GM18909 (cell line): Measurements from ENCODE around the gene UQCRHL.

Source experiments
- ATAC-seq: cut with Tn5 transposase; IDR thresholded peaks from one replicate; pipeline ENCODE4 v1.9.1; 2021; ENCODE audit warnings: mild to moderate bottlenecking; ENCODE audit not compliant: unreplicated experiment, poor library complexity

The UQCRHL gene

DNA sequence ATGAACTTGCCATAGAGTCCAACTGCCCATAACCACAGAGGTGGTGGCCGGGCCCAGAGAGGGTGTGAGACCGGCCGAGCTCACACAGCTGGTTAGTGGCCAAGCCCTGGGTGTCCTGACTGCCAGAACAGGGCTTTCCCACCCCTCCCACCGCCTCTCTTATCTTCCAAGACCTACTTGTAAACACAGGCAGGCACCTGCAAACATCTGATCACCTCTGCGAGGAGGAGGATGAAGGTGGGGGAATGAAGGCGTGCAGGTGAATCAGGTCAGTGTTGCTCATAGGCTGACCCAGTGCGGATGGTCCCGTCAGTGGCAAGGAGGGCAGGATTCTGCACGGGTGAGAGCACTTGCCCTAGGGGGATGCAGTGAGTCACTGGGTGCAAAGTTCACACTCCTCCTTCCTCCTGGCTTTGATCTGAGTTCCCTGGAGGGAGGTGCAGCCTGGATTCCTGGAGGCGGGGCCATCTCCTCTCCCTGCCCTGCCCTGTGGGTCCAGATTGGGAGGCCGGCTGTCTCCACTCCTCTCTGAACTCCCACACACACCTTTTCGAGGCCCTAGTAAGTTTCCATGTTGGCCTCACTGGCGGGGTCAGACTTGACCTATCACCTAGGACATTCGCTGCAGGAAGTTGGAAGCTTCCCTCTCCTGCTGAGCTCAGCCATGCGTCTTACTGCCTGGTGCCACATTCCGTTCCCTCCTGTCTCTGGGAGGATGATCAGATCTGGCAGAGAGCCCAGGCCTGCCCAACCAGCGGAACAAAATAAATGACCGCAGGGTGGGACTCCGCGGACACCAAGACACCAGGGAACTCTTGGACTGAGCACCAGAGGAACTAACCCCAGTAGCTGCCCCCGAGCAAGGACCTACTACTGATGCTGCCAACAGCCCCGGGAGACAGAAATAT lies 7.3 kb downstream of the UQCRHL start:
- no peak for ATAC-seq

DNA sequence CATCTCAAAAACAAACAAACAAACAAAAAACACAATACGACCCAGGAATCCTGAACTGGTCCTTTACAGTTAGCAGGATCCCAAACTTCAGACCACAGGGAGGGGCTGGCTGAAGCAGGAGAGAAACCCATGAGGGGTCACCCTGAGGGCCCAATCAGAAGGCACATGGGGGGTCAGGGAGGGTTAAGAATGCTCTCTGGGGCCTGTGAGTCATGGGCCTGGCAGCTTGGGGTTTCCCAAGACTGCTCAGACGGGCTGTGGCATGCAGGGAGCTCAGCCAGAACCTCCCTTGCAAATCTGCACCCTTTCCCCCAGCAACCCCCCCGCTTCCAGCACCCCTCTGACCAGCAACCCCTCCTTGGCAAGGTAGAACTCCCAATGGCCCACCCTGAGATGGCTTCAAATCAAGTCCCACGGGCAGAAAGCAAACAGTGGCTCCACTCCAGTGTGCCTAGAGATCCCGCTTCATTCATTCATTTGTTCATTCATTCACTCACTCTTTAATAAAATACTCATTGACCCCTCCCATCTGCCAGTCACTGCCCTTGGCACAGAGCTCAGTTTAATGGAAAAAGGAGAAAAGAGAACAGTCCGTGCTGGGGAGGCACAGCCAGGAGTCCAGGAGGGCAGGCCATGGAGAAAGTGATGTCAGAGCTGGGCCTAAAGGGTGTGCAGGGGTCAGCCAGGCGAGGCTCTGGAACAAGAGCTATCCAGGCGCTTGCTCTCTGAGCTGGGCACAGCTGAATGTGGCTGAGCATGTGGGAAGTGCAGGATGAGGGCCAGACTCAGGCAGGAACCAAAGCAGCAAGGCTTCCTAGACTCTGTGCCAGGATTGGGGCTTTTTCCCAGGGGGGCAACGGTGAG lies 8.2 kb downstream of the UQCRHL start:
- ATAC-seq, result no peak

DNA sequence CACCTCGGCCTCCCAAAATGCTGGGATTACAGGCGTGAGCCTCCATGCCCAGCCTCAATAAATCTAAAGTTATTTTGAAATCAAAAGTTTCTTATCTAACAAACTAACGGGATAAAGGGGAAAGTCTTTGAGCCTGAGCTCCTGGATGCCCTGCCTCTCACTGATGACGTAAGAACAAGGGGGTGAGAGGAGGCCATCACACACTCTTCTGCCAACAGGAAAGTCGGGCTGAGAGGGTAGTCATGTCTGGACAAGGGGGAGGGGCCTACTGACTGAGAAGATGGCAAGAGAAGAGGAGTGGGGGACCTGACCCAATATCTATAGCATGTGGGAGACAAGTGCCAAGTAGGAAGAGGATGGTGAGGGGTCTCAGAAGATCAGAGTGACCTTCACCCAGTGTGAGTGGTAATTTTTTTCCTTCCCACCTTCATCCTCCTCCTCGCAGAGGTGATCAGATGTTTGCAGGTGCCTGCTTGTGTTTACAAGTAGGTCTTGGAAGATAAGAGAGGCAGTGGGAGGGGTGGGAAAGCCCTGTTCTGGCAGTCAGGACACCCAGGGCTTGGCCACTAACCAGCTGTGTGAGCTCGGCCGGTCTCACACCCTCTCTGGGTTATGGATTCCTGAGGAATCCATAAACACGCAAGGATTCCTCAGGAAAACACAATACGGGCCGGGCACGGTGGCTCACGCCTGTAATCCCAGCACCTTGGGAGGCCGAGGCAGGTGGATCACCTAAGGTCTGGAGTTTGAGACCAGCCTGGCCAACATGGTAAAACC lies 9.6 kb downstream of the UQCRHL start:
- ATAC-seq, result no peak

DNA sequence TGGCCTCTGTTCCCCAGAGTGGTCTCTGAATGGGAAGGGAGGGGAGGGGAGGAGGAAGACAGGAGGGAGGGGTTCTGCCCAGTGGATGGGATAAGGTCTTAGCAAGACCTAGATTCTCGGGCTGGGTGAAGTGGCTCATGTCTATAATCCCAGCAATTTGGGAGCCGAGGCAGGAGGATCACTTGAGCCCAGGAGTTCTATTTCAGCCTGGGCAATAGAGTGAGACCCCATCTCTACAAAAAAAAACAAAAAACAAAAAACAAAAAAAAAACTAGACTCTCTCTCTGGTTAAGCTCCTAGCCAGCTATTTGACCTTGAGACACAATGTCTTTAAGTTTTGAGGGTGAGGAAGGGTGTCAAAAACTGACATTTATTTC lies 11.4 kb downstream of the UQCRHL start:
- ATAC-seq, result no peak

DNA sequence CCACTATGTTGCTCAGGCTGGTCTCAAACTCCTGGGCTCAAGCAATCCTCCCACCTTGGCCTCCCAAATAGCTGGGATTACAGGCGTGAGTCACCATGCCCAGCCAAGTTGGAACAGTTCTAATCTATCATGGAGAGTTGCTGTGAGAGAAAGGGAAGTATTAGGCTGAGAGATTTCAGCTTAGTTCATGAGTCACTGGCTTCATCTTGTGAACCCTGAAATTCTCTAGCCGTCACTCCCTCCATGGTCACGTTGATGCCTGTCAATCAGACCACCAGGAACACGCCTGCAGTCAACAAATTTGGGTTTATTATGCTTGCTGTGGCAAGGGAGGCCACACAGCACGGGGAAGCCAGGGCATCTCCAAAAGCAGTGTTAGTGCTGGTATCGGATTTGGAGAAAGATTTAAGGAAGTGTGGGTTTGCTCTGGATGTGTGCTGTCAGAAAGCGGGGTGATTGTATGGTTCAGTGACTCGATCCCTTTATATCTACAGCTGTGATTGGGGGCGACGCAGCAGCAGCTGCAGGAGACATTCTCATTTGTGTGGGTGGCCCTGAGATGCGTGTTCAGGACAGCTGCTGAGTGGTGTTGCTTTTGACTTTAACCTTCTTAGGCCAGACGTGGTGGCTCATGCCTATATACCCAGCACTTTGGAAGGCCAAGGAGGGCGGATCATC lies 18.7 kb downstream of the UQCRHL start:
- ATAC-seq, result no peak

- no peak for ATAC-seq
Observed at GRCh38 chr1:15786581-15786980, 20.9 kb downstream of the UQCRHL start.

GRCh38 chr1:15785683-15786082 lies 21.8 kb downstream of the UQCRHL start:
- no peak for ATAC-seq

- ATAC-seq, result no peak
Observed at GRCh38 chr1:15777909-15778707, 29.3 kb downstream of the UQCRHL start.

DNA sequence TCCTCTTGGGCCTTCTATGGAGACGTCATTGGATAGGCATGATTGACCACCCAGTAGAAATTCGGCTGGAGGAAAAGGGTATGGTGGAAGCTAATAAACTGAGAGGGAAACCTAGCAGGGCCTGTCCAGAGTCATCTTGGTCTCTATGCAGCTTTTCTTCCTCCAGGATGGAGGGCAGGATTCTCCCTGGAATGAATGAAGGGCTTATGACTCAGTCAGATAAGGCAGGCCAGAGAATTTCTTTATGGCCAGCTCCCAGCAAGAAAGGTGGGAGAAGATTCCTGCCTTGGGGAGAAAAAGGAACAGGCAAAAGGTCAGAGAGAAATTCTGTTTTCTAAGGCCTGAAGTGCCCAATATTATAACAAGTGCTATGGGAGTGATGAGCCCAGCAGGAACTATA lies 31.7 kb downstream of the UQCRHL start:
- ATAC-seq, result no peak

DNA sequence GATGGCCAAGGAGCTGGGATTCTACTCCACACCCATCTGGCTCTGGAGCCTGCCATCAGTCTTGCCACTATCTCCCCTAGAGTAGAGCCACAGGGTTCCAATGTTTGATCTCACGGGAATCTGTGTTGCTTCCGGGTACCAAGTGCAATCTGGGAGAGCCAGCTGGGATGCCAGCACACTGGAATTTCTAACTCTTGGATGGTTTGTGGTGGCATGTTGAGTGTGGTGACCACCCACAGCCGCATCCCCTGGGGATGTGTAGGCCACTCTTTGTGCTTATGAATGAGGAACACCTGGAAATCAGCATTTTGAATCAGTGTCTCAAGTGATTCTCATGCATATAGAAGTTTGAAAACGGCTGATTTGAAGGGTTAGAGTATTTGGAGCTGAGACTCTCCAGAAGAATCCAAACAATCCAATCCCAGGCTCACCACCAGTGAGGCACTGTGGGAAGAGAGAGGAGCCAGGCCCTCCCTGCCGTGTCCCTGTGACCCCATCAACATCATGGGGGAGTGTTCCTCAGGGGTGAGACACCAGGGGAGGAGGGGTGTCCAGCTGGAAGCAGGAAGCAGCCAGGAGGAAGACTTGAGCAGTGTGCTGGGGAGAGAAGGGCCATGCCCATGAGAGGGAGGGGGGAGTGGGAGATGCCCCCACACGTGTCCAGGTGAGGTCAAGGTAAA lies 35.5 kb downstream of the UQCRHL start:
- ATAC-seq, result no peak

GRCh38 chr1:15770313-15770962 lies 37.0 kb downstream of the UQCRHL start:
- ATAC-seq, result no peak

DNA sequence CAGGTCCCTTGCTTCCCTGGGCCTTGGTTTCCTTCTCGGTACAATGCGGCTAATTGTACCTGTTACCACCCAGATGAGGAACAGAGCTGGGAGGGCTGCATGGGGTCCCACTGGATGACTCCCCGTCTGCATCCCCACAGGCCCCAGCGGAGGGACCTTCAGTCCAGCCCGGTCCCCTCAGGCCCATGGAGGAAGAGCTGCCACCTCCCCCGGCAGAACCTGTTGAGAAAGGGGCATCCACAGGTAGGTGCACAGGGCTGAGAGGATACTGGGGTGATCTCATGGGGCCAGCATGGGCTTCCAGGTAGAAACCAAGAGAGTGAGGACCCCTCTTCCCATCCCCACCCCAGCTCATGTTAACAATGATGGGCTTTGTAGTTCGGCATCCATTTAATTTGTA lies 39.1 kb downstream of the UQCRHL start:
- ATAC-seq, result no peak

GRCh38 chr1:15767941-15768340 lies 39.5 kb downstream of the UQCRHL start:
- no peak for ATAC-seq

- no peak for ATAC-seq
Observed at GRCh38 chr1:15765495-15766194, 41.8 kb downstream of the UQCRHL start.

DNA sequence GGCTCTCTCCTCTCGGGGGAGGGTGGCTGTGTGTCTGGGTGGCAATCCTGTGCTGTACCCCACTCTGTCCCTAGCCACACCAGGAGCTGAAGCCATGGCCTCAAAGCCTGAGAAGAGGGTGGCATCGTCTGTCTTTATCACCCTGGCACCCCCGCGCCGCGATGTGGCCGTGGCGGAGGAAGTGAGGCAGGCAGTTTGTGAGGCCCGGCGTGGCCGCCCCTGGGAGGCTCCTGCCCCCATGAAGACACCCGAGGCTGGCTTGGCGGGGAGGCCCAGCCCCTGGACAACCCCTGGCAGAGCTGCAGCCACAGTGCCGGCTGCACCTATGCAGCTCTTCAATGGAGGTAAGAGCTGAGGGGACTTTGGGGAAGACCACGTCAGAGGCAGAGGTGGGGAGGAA lies 42.6 kb downstream of the UQCRHL start:
- no peak for ATAC-seq

GRCh38 chr1:15764269-15764764 lies 43.1 kb downstream of the UQCRHL start:
- no peak for ATAC-seq

GRCh38 chr1:15762546-15762945 lies 44.9 kb downstream of the UQCRHL start:
- no peak for ATAC-seq
